Suprapubic skin (tissue), 4 donors: ENCODE results near the gene MBD2. TPM values are rescaled to one million over a fixed set of nuclear protein-coding genes. Genes with fewer than 3 reads are reported as not detected.

ENCODE experiments used
- DNase-seq, 2 donors: peaks; one replicate each; pipeline ENCODE4 v3.0.0-alpha.2; 2019; ENCODE audit warnings: low spot score in 2 of 2
- H3K27ac ChIP-seq: fragments of 200-600 bp; sonication (generic); one replicate; pipeline ENCODE4 v1.5.1; 2019
- H3K27me3 ChIP-seq: fragments of 200-600 bp; sonication (generic); one replicate; pipeline ENCODE4 v1.5.1; 2019
- H3K36me3 ChIP-seq: fragments of 200-600 bp; sonication (generic); one replicate; pipeline ENCODE4 v1.5.1; 2019
- H3K4me1 ChIP-seq: fragments of 200-600 bp; sonication (generic); one replicate; pipeline ENCODE4 v1.5.1; 2019
- H3K4me3 ChIP-seq: fragments of 200-600 bp; sonication (generic); one replicate; pipeline ENCODE4 v1.5.1; 2019; ENCODE audit warnings: mild to moderate bottlenecking
- H3K9me3 ChIP-seq: fragments of 200-600 bp; sonication (generic); one replicate; pipeline ENCODE4 v1.5.1; 2019
- CTCF ChIP-seq, 2 donors: fragments of 200-600 bp in 1 of 2; fragments of 450-650 bp in 1 of 2; sonication (generic) in 1 of 2; IDR thresholded peaks; one replicate each; pipeline ENCODE4 v1.5.1; 2016 to 2019; ENCODE audit warnings: antibody characterized with exemption in 2 of 2, mild to moderate bottlenecking in 1 of 2, moderate library complexity in 1 of 2
- EP300 ChIP-seq: sonication (generic); formaldehyde crosslinking; IDR thresholded peaks from one replicate; pipeline ENCODE4 v1.6.1; 2017; ENCODE audit warnings: antibody characterized with exemption
- POLR2A ChIP-seq, 2 donors: fragments of 450-650 bp; IDR thresholded peaks; one replicate each; pipeline ENCODE4 v1.6.1; 2017; ENCODE audit warnings: antibody characterized with exemption in 2 of 2, mild to moderate bottlenecking in 2 of 2, moderate library complexity in 2 of 2
- POLR2AphosphoS5 ChIP-seq, 3 donors: sonication (generic); formaldehyde crosslinking; IDR thresholded peaks; one replicate each; pipeline ENCODE4 v1.6.1; 2017; ENCODE audit warnings: antibody characterized with exemption in 3 of 3
- WGBS: methylation state at CpG from one replicate; pipeline ENCODE4 v1.1.5; 2018; 5-methylcytosine and 5-hydroxymethylcytosine counted together
- total RNA-seq, 4 donors: library from RNA; depleted of rRNA; stranded (reverse); fragments of >200 nt; gene quantifications; one replicate each; pipeline ENCODE4 v1.1.0, GENCODE V29; 2016

Gene MBD2
- 10 to 100 TPM; 40.8 to 55.8 (median 45.0) TPM for total RNA-seq

- Histone ChIP-seq H3K9me3 (no peaks in the 10 kb centered on the region), H3K4me3 (peak within 1 kb of the TSS; percentile 81), H3K4me1 (peaks cover 39% of the 10 kb centered on the region), H3K27ac (peak within 1 kb of the TSS; percentile 93), H3K36me3 (no peaks in the 10 kb centered on the region), H3K27me3 (no peaks in the 10 kb centered on the region)
- TF ChIP-seq CTCF (IDR thresholded peaks at IDR 0.05), result no peak
- TF ChIP-seq POLR2A (IDR thresholded peaks at IDR 0.05), result peak in 1 of 2 donors; percentile 44
- TF ChIP-seq EP300, result no peak
- no peak for TF ChIP-seq POLR2AphosphoS5 (IDR thresholded peaks at IDR 0.05)
- peak; percentile 94 to 96 for DNase-seq
- under 1% methylated on average over 39 of the region's 66 CpGs for WGBS
Observed at GRCh38 chr18:54224379-54225014, at the start of gene MBD2. Gene MBD2 (minus strand): TSS chr18:54224669. CDS start chr18:54224559, 110 bp downstream.

GRCh38 chr18:54269893-54270844 is 45.7 kb upstream of the MBD2 start:
- 7% methylated on average over 27 of the region's 27 CpGs for WGBS
- no peaks in the 10 kb centered on the region for H3K27me3 ChIP-seq
- peak overlapping the region; percentile 83 for H3K4me3 ChIP-seq
- H3K36me3 ChIP-seq, result no peaks in the 10 kb centered on the region
- H3K4me1 ChIP-seq, result peaks cover 21% of the 10 kb centered on the region
- TF ChIP-seq POLR2A (IDR thresholded peaks at IDR 0.05), result no peak
- peak in 1 of 2 donors; percentile 28 for TF ChIP-seq CTCF (IDR thresholded peaks at IDR 0.05)
- TF ChIP-seq POLR2AphosphoS5 (IDR thresholded peaks at IDR 0.05), result peak in 2 of 3 donors; percentile 18 to 21
- DNase-seq, result peak in 1 of 2 donors; percentile 81
- H3K27ac ChIP-seq, result peak overlapping the region; percentile 95
- H3K9me3 ChIP-seq, result no peaks in the 10 kb centered on the region

GRCh38 chr18:54268751-54269150 is 44.3 kb upstream of the MBD2 start:
- TF ChIP-seq POLR2AphosphoS5 (IDR thresholded peaks at IDR 0.05) (no peak), EP300 (no peak)
- H3K4me1 ChIP-seq, result peaks cover 25% of the 10 kb centered on the region
- peak overlapping the region; percentile 83 for H3K4me3 ChIP-seq
- H3K36me3 ChIP-seq, result no peaks in the 10 kb centered on the region
- H3K27me3 ChIP-seq, result no peaks in the 10 kb centered on the region
- H3K9me3 ChIP-seq, result no peaks in the 10 kb centered on the region
- 48% methylated on average over 6 of the region's 6 CpGs for WGBS
- H3K27ac ChIP-seq, result peak overlapping the region; percentile 95
- DNase-seq, result no peak

GRCh38 chr18:54267701-54268100 is 43.2 kb upstream of the MBD2 start:
- Histone ChIP-seq H3K27me3 (no peaks in the 10 kb centered on the region), H3K9me3 (no peaks in the 10 kb centered on the region), H3K36me3 (no peaks in the 10 kb centered on the region), H3K4me3 (no peak overlapping the region), H3K27ac (no peak overlapping the region), H3K4me1 (peaks cover 25% of the 10 kb centered on the region)
- WGBS, result 85% methylated on average over 7 of the region's 7 CpGs
- no peak for TF ChIP-seq POLR2AphosphoS5 (IDR thresholded peaks at IDR 0.05)
- no peak for TF ChIP-seq EP300
- TF ChIP-seq POLR2A (IDR thresholded peaks at IDR 0.05), result no peak
- no peak for TF ChIP-seq CTCF (IDR thresholded peaks at IDR 0.05)
- DNase-seq, result no peak

- Histone ChIP-seq H3K27ac (no peak overlapping the region), H3K4me1 (peaks cover 21% of the 10 kb centered on the region), H3K9me3 (no peaks in the 10 kb centered on the region), H3K4me3 (no peak overlapping the region), H3K27me3 (no peaks in the 10 kb centered on the region), H3K36me3 (no peaks in the 10 kb centered on the region)
- DNase-seq, result no peak
- 57% methylated on average over 1 of the region's 1 CpG for WGBS
- TF ChIP-seq POLR2AphosphoS5 (IDR thresholded peaks at IDR 0.05) (no peak), EP300 (no peak), POLR2A (IDR thresholded peaks at IDR 0.05) (no peak), CTCF (IDR thresholded peaks at IDR 0.05) (no peak)
Observed at GRCh38 chr18:54263904-54264336, 39.5 kb upstream of the MBD2 start.
